Measurements from ENCODE around the gene ALOX12B. TPM values are rescaled to one million over a fixed set of nuclear protein-coding genes. Genes with fewer than 3 reads are reported as not detected.

ALOX12B gene
- total RNA-seq, 2 donors from 2014 or later = 0.95 to 1.2 TPM

DNA sequence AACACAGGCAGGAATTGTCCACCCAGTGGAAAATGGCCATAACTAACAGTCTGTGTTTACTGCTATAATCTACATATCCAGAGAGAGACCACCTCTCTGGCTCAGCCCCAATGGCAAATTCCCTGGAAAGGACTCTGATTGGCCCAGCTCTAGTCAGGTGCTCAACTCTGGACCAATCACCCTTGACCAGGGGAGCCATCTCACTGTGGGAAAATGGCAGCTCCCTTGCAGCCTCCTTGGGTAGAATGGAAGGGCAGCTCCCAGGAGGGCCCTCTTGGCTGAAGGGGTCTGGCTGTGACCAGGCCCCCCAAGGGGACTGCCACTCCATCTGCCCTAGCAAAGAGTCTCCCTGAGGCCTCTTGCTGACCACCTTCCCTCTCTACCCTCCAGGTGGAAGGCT is 45.5 kb downstream of the ALOX12B start:
- no peaks in the 10 kb centered on the region for H3K36me3 Mint-ChIP-seq (ENCODE audit: low read depth)
- no peaks in the 10 kb centered on the region for H3K4me1 Mint-ChIP-seq
- peaks cover 64% of the 10 kb centered on the region for H3K27me3 Mint-ChIP-seq (ENCODE audit: insufficient read depth)
- no peak overlapping the region for H3K27ac ChIP-seq (ENCODE audit: low read depth, low read length)
- no peak overlapping the region for H3K27ac Mint-ChIP-seq
- H3K4me1 ChIP-seq (ENCODE audit: control insufficient read depth, insufficient read depth, low read length) = no peaks in the 10 kb centered on the region
- DNase-seq = no peak
- H3K9me3 Mint-ChIP-seq = peaks cover 2% of the 10 kb centered on the region
- H3K36me3 ChIP-seq (ENCODE audit: control insufficient read depth, insufficient read depth, low read length) = no peaks in the 10 kb centered on the region
- H3K27me3 ChIP-seq (ENCODE audit: control insufficient read depth, insufficient read depth, low read length, poor library complexity, severe bottlenecking) = peaks cover 23% of the 10 kb centered on the region
- TF ChIP-seq, protein P1, sequence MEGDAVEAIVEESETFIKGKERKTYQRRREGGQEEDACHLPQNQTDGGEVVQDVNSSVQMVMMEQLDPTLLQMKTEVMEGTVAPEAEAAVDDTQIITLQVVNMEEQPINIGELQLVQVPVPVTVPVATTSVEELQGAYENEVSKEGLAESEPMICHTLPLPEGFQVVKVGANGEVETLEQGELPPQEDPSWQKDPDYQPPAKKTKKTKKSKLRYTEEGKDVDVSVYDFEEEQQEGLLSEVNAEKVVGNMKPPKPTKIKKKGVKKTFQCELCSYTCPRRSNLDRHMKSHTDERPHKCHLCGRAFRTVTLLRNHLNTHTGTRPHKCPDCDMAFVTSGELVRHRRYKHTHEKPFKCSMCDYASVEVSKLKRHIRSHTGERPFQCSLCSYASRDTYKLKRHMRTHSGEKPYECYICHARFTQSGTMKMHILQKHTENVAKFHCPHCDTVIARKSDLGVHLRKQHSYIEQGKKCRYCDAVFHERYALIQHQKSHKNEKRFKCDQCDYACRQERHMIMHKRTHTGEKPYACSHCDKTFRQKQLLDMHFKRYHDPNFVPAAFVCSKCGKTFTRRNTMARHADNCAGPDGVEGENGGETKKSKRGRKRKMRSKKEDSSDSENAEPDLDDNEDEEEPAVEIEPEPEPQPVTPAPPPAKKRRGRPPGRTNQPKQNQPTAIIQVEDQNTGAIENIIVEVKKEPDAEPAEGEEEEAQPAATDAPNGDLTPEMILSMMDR (conservative IDR thresholded peaks at IDR 0.05) = no peak
- no peak overlapping the region for H3K4me3 ChIP-seq (ENCODE audit: low read length)
- H3K9ac ChIP-seq (ENCODE audit: extremely low read depth, low read length, poor library complexity, severe bottlenecking) = no peak overlapping the region
- no peak overlapping the region for H3K4me3 Mint-ChIP-seq
- peaks cover 7% of the 10 kb centered on the region for H3K9me3 ChIP-seq (ENCODE audit: control insufficient read depth, low read length)

DNA sequence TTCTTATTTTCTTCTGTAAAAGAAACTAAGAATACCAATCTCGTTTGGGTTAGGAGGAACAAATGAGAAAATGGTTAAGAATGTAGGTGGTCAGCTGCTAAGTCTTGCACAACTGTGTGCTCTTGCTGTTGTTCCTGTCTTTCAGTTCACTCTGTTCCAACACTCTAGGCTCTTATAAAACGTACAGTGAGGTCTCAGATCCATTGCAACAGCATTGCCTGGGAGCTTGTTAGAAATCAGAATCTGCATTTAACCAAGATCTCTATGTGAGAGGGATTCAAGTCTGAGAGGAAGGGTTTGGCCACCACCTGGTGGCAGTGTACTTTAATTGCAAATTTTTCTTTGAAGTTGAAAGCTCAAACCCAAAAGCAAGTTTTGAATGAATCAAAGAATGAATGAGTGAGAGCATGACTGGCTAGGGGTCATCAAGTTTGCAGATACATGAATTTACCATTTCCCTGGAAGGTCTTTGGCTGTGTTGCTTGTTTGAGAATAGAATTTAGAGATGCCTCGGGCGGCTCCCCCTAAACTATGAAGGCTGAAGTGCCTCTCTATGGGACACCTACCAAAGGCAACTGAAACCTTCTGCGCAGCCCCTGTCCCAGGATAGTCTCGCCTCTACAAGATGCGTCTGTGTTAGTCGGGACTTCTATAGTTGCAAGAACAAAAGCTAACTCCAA is 46.1 kb downstream of the ALOX12B start:
- no peaks in the 10 kb centered on the region for H3K36me3 ChIP-seq (ENCODE audit: control insufficient read depth, insufficient read depth, low read length)
- H3K4me1 Mint-ChIP-seq = no peaks in the 10 kb centered on the region
- no peak overlapping the region for H3K4me3 Mint-ChIP-seq
- H3K27me3 Mint-ChIP-seq (ENCODE audit: insufficient read depth) = peaks cover 58% of the 10 kb centered on the region
- H3K9ac ChIP-seq (ENCODE audit: extremely low read depth, low read length, poor library complexity, severe bottlenecking) = peak overlapping the region; percentile 24
- peak; percentile 84 for DNase-seq
- peaks cover 7% of the 10 kb centered on the region for H3K9me3 ChIP-seq (ENCODE audit: control insufficient read depth, low read length)
- H3K27ac ChIP-seq (ENCODE audit: low read depth, low read length) = no peak overlapping the region
- H3K9me3 Mint-ChIP-seq = peaks cover 2% of the 10 kb centered on the region
- WGBS, 2 experiments (ENCODE audit: insufficient coverage in 1 of 2, insufficient read length in 1 of 2) = 67 to 75% methylated on average over 6 to 8 of the region's 8 CpGs
- H3K4me1 ChIP-seq (ENCODE audit: control insufficient read depth, insufficient read depth, low read length) = no peaks in the 10 kb centered on the region
- TF ChIP-seq, protein P1 (conservative IDR thresholded peaks at IDR 0.05) = peak; percentile 82
- peaks cover 18% of the 10 kb centered on the region for H3K27me3 ChIP-seq (ENCODE audit: control insufficient read depth, insufficient read depth, low read length, poor library complexity, severe bottlenecking)
- H3K27ac Mint-ChIP-seq = no peak overlapping the region
- H3K4me3 ChIP-seq (ENCODE audit: low read length) = peak overlapping the region; percentile 60
- H3K36me3 Mint-ChIP-seq (ENCODE audit: low read depth) = no peaks in the 10 kb centered on the region

DNA sequence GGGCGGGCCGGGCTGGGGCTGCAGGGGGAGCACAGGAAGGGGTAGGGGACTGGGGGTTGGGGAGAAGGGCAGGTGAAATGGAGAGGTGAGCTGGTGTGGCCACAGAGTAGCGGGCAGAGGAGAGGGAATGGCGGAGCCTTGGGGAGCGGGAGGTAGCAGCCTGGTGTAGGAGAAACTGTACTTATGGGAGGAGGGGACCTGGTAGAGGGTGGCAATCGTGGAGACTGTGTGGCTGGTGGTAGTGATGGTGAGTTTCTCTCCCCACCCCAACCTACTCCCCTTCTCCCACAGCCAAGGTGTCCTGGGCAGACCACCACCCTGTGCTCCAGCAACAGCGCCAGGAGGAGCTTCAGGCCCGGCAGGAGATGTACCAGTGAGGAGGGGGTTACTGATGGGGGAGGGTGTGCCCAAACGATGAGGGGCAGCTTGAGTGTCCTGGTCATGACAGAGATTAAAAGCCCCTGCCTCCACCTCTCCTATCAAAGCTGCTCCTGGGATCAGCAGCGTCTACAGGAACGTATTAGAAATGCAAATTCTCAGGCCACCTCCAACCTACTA is 47.8 kb downstream of the ALOX12B start:
- Histone ChIP-seq H3K9ac (ENCODE audit: extremely low read depth, low read length, poor library complexity, severe bottlenecking) (no peak overlapping the region), H3K27ac (ENCODE audit: low read depth, low read length) (no peak overlapping the region), H3K36me3 (ENCODE audit: control insufficient read depth, insufficient read depth, low read length) (no peaks in the 10 kb centered on the region), H3K4me1 (ENCODE audit: control insufficient read depth, insufficient read depth, low read length) (no peaks in the 10 kb centered on the region), H3K9me3 (ENCODE audit: control insufficient read depth, low read length) (peaks cover 7% of the 10 kb centered on the region), H3K27me3 (ENCODE audit: control insufficient read depth, insufficient read depth, low read length, poor library complexity, severe bottlenecking) (peaks cover 7% of the 10 kb centered on the region), H3K4me3 (ENCODE audit: low read length) (peak overlapping the region; percentile 64)
- no peak for DNase-seq
- Mint-ChIP-seq H3K4me1 (no peaks in the 10 kb centered on the region), H3K9me3 (peaks cover 2% of the 10 kb centered on the region), H3K27me3 (ENCODE audit: insufficient read depth) (peaks cover 44% of the 10 kb centered on the region), H3K4me3 (peak overlapping the region; percentile 30), H3K27ac (no peak overlapping the region), H3K36me3 (ENCODE audit: low read depth) (no peaks in the 10 kb centered on the region)
- 92% methylated on average over 10 of the region's 11 CpGs; no CpG with 5 or more reads in 1 of the 2 experiments for WGBS, 2 experiments (ENCODE audit: insufficient coverage in 1 of 2, insufficient read length in 1 of 2)
- TF ChIP-seq, protein P1 (conservative IDR thresholded peaks at IDR 0.05) = no peak
